ENCODE data around the gene CACNA1D. TPM values are rescaled to one million over a fixed set of nuclear protein-coding genes. Genes with fewer than 3 reads are reported as not detected.

CACNA1D gene
- total RNA-seq, 4 donors from 2014 or later = 0.75 to 2.5 (median 1.2) TPM

DNA sequence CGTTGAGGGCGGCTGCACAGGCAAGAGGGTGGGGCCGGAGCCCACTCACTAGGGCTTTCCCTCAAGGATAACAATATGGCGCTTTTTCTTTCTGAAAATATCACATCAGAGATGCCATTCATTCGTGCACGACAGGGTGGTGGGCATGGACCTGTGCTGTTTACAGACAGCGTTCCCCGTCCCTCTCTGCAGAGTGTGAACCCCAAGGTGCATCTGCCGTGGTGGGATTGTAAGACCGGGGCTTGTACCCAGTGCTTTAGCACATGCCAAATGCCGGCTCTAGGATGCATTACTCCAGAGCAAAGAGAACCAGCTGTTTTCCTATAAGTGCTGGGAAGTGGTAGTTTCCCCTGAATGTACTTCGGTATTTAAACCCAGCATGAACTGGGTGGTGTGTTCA lies 314.9 kb downstream of the CACNA1D start:
- H3K27me3 ChIP-seq = no peaks in the 10 kb centered on the region
- no peaks in the 10 kb centered on the region for H3K9me3 ChIP-seq
- intact Hi-C loops (cut with DNase I) = no loop called here
- no peak for DNase-seq (ENCODE audit: extremely low spot score)
- 77% methylated on average over 12 of the region's 12 CpGs for WGBS
- H3K4me1 ChIP-seq = peaks cover 0 to 4% (median 0%) of the 10 kb centered on the region in 4 donors
- no peak overlapping the region for H3K27ac ChIP-seq (replicated peaks in 1 of 4)
- no peaks in the 10 kb centered on the region for H3K36me3 ChIP-seq
- no peak overlapping the region for H3K4me3 ChIP-seq
- TF ChIP-seq, protein P1, sequence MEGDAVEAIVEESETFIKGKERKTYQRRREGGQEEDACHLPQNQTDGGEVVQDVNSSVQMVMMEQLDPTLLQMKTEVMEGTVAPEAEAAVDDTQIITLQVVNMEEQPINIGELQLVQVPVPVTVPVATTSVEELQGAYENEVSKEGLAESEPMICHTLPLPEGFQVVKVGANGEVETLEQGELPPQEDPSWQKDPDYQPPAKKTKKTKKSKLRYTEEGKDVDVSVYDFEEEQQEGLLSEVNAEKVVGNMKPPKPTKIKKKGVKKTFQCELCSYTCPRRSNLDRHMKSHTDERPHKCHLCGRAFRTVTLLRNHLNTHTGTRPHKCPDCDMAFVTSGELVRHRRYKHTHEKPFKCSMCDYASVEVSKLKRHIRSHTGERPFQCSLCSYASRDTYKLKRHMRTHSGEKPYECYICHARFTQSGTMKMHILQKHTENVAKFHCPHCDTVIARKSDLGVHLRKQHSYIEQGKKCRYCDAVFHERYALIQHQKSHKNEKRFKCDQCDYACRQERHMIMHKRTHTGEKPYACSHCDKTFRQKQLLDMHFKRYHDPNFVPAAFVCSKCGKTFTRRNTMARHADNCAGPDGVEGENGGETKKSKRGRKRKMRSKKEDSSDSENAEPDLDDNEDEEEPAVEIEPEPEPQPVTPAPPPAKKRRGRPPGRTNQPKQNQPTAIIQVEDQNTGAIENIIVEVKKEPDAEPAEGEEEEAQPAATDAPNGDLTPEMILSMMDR (IDR thresholded peaks at IDR 0.05) = no peak
- TF ChIP-seq EP300 (IDR thresholded peaks at IDR 0.05) (no peak), POLR2AphosphoS5 (IDR thresholded peaks at IDR 0.05) (no peak), POLR2A (IDR thresholded peaks at IDR 0.05; ENCODE audit: low read depth) (no peak)

DNA sequence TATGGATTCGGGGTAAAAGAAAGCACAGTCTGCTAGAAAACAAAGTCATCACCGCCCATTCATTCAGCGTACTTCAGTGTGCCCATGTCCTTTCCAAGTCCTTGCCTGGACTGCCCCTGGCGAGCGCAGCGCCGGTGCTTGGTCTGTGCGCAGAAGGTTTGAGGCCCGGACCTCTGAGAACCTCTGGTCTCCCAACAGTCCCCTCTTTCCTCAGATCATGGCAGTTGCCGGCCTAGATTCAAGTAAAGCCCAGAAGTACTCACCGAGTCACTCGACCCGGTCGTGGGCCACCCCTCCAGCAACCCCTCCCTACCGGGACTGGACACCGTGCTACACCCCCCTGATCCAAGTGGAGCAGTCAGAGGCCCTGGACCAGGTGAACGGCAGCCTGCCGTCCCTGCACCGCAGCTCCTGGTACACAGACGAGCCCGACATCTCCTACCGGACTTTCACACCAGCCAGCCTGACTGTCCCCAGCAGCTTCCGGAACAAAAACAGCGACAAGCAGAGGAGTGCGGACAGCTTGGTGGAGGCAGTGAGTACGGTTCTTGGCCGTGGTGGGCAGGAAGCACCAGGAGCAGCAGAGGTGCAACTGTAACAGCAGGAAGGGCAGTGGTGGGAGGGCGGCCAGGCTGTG lies 315.5 kb downstream of the CACNA1D start:
- Histone ChIP-seq H3K4me3 (no peak overlapping the region), H3K9me3 (no peaks in the 10 kb centered on the region), H3K36me3 (no peaks in the 10 kb centered on the region), H3K4me1 (peaks cover 0 to 4% (median 0%) of the 10 kb centered on the region in 4 donors), H3K27me3 (no peaks in the 10 kb centered on the region), H3K27ac (replicated peaks in 1 of 4) (no peak overlapping the region)
- WGBS = 88% methylated on average over 28 of the region's 28 CpGs
- intact Hi-C loops (cut with DNase I) = no loop called here
- DNase-seq (ENCODE audit: extremely low spot score) = no peak
- TF ChIP-seq, protein P1 (IDR thresholded peaks at IDR 0.05) = no peak
- TF ChIP-seq POLR2AphosphoS5 (IDR thresholded peaks at IDR 0.05) (no peak), POLR2A (IDR thresholded peaks at IDR 0.05; ENCODE audit: low read depth) (no peak), EP300 (IDR thresholded peaks at IDR 0.05) (no peak)

DNA sequence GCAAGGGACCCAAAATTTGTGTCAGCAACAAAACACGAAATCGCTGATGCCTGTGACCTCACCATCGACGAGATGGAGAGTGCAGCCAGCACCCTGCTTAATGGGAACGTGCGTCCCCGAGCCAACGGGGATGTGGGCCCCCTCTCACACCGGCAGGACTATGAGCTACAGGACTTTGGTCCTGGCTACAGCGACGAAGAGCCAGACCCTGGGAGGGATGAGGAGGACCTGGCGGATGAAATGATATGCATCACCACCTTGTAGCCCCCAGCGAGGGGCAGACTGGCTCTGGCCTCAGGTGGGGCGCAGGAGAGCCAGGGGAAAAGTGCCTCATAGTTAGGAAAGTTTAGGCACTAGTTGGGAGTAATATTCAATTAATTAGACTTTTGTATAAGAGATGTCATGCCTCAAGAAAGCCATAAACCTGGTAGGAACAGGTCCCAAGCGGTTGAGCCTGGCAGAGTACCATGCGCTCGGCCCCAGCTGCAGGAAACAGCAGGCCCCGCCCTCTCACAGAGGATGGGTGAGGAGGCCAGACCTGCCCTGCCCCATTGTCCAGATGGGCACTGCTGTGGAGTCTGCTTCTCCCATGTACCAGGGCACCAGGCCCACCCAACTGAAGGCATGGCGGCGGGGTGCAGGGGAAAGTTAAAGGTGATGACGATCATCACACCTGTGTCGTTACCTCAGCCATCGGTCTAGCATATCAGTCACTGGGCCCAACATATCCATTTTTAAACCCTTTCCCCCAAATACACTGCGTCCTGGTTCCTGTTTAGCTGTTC lies 316.9 kb downstream of the CACNA1D start:
- no peaks in the 10 kb centered on the region for H3K36me3 ChIP-seq
- no peak for DNase-seq (ENCODE audit: extremely low spot score)
- no peaks in the 10 kb centered on the region for H3K9me3 ChIP-seq
- TF ChIP-seq EP300 (IDR thresholded peaks at IDR 0.05) (no peak), POLR2AphosphoS5 (IDR thresholded peaks at IDR 0.05) (no peak), POLR2A (IDR thresholded peaks at IDR 0.05; ENCODE audit: low read depth) (no peak)
- TF ChIP-seq, protein P1 (IDR thresholded peaks at IDR 0.05) = no peak
- H3K27me3 ChIP-seq = no peaks in the 10 kb centered on the region
- H3K4me1 ChIP-seq = peaks cover 0 to 4% (median 0%) of the 10 kb centered on the region in 4 donors
- H3K4me3 ChIP-seq = no peak overlapping the region
- intact Hi-C loops (cut with DNase I) = no loop called here
- 92% methylated on average over 23 of the region's 24 CpGs for WGBS
- no peak overlapping the region for H3K27ac ChIP-seq (replicated peaks in 1 of 4)

DNA sequence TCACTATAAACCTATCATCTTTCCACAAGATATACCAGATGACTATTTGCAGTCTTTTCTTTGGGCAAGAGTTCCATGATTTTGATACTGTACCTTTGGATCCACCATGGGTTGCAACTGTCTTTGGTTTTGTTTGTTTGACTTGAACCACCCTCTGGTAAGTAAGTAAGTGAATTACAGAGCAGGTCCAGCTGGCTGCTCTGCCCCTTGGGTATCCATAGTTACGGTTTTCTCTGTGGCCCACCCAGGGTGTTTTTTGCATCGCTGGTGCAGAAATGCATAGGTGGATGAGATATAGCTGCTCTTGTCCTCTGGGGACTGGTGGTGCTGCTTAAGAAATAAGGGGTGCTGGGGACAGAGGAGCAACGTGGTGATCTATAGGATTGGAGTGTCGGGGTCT lies 318.0 kb downstream of the CACNA1D start:
- H3K27me3 ChIP-seq = no peaks in the 10 kb centered on the region
- H3K27ac ChIP-seq (replicated peaks in 1 of 4) = no peak overlapping the region
- H3K36me3 ChIP-seq = peaks cover 0 to 4% (median 0%) of the 10 kb centered on the region in 4 donors
- no peak overlapping the region for H3K4me3 ChIP-seq
- 71% methylated on average over 4 of the region's 4 CpGs for WGBS
- DNase-seq (ENCODE audit: extremely low spot score) = no peak
- no peaks in the 10 kb centered on the region for H3K4me1 ChIP-seq
- TF ChIP-seq EP300 (IDR thresholded peaks at IDR 0.05) (no peak), POLR2AphosphoS5 (IDR thresholded peaks at IDR 0.05) (no peak), POLR2A (IDR thresholded peaks at IDR 0.05; ENCODE audit: low read depth) (no peak)
- TF ChIP-seq, protein P1 (IDR thresholded peaks at IDR 0.05) = no peak
- intact Hi-C loops (cut with DNase I) = no loop called here
- no peaks in the 10 kb centered on the region for H3K9me3 ChIP-seq

Measured in esophagus muscularis mucosa (tissue), 4 donors.